Motor neuron (in vitro differentiated cells): Measurements from ENCODE around the gene RNASE3. TPM values are rescaled to one million over a fixed set of nuclear protein-coding genes. Genes with fewer than 3 reads are reported as not detected.
A peak's percentile ranks its signal among the peaks of the same experiment; 100 is the strongest.
"Not testable (repeated sequence)": the region's sequence is repeated elsewhere in the genome, so short reads cannot be mapped to it uniquely, and the experiment has no call there.

Experiments
- ATAC-seq, 8 experiments: fragments of 200-7000 bp; cut with Tn5 transposase; replicated peaks in 6 of 8; 2 replicates each; pipeline ENCODE4 v1.8.0; 2021; ENCODE audit warnings: mild to moderate bottlenecking in 8 of 8, moderate library complexity in 8 of 8
- H3K27ac ChIP-seq, 2 donors: fragments of 250-450 bp; sonication (Bioruptor Pico); 2 replicates each; pipeline ENCODE4 v1.9.0; 2021; ENCODE audit warnings: antibody characterized with exemption in 2 of 2, mild to moderate bottlenecking in 2 of 2, moderate library complexity in 1 of 2
- H3K4me1 ChIP-seq, 2 donors: fragments of 250-450 bp; sonication (Bioruptor Pico); replicated peaks in 1 of 2; 2 replicates each; pipeline ENCODE4 v1.6.1; 2021; ENCODE audit warnings: antibody characterized with exemption in 2 of 2, mild to moderate bottlenecking in 2 of 2, moderate library complexity in 1 of 2
- H3K4me3 ChIP-seq, 5 donors: fragments of 250-450 bp; sonication (Bioruptor Pico); 2 replicates each; pipeline ENCODE4 v1.9.0; 2021; ENCODE audit warnings: antibody characterized with exemption in 5 of 5, mild to moderate bottlenecking in 5 of 5, moderate library complexity in 4 of 5
- WGBS, 10 experiments: fragments of 450-650 bp; shearing (Covaris generic); methylation state at CpG; one replicate each; pipeline ENCODE4 v1.0.0; 2022; 5-methylcytosine and 5-hydroxymethylcytosine counted together
- in situ Hi-C, 9 experiments: fragments of 400-800 bp; cut with MboI; loops; one replicate each; pipeline ENCODE4 v1.15.0; 2021; ENCODE audit warnings: low sequenced_read_pairs in 9 of 9, low pct_unique_long_range_greater_than_20kb in 2 of 9; ENCODE audit not compliant: unreplicated experiment in 9 of 9
- total RNA-seq, 8 experiments: library from RNA; unstranded; fragments of 300-600 nt; gene quantifications; 2 replicates each; pipeline versions ENCODE4 v1.2.3 to v1.2.4, GENCODE V29; 2022

Gene RNASE3
- total RNA-seq, 8 experiments from 2014 or later: not detected

DNA sequence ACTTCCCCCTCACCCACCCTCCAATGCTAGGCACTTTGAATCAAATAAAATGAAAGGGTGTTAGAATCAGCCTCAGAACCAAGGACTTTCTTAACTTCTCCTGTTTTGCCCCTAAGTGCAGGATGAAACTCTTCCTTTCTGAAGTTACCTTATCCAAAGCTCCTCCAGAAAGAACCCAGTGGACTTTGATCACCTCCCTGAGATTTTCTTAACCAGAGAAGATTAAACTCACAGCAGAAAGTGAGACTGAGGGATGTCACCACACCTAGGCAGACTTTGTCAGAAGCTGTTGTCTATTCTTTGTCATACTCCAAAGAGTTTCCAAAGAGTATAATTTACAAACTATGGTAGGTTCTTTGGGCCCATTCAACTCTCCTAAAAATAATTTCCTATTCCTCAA lies 14.2 kb upstream of the RNASE3 start:
- H3K27ac ChIP-seq: no peak overlapping the region
- ATAC-seq: no peak
- H3K4me3 ChIP-seq: no peak overlapping the region
- in situ Hi-C loops: no loop called here
- H3K4me1 ChIP-seq: no peaks in the 10 kb centered on the region

DNA sequence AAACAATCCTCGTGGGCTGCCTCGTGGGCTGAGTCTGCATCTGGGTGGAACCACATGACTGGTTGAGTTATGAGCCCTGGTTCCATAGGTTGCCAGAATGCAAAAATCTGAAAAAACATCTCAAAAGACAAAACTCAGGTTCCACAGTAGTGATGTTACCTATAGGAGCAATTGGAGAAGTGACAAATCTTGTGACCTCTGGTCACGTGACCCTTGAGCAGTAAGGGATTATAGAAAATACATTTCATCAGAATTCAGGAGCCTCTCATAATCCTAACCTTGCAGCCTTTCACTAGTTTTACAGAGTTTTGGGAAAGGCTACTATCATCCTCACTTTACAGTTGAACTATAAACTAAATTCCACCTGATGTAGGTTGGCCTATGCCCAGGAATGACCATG lies 12.5 kb upstream of the RNASE3 start:
- ATAC-seq: no peak
- in situ Hi-C loops: no loop called here
- 7 to 80% (median 65%) methylated on average over 1 to 3 of the region's 3 CpGs; no CpG with 5 or more reads in 4 of the 10 experiments for WGBS, 10 experiments
- H3K27ac ChIP-seq: no peak overlapping the region
- H3K4me1 ChIP-seq: no peaks in the 10 kb centered on the region
- H3K4me3 ChIP-seq: no peak overlapping the region

GRCh38 chr14:20881229-20881628 lies 10.0 kb upstream of the RNASE3 start:
- H3K4me1 ChIP-seq, in situ Hi-C loops, H3K4me3 ChIP-seq, H3K27ac ChIP-seq: not testable (repeated sequence)
- WGBS, 10 experiments: 73 to 100% (median 90%) methylated on average over 1 to 4 of the region's 5 CpGs; no CpG with 5 or more reads in 5 of the 10 experiments
- peak in 1 of 8 experiments; percentile 51 for ATAC-seq

DNA sequence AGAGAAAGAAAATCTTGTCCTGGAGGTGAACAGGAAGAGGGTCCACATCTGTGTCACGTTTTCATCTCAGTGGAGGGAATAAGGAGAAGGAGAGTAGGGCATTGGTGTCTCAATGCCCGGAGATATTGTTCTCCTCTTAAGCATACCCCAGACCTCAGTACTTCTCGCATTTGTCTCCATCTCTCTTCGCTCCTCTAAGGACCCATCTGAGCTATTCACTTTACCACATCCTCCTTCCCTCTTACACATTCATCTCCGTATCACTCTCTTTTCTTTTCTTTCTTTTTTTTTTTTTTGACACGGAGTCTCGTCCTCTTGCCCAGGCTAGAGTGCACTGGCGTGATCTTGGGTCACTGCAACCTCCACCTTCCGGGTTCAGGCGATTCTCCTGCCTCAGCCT lies 8.4 kb upstream of the RNASE3 start:
- ATAC-seq, in situ Hi-C loops, H3K27ac ChIP-seq, H3K4me3 ChIP-seq, H3K4me1 ChIP-seq: not testable (repeated sequence)
- WGBS, 10 experiments: no CpG with 5 or more reads among the region's 10 CpGs

GRCh38 chr14:20888411-20888810 lies 2.8 kb upstream of the RNASE3 start:
- H3K4me1 ChIP-seq, in situ Hi-C loops, ATAC-seq, H3K27ac ChIP-seq, H3K4me3 ChIP-seq: not testable (repeated sequence)
- 20 to 85% (median 70%) methylated on average over 2 to 5 of the region's 5 CpGs for WGBS, 10 experiments

DNA sequence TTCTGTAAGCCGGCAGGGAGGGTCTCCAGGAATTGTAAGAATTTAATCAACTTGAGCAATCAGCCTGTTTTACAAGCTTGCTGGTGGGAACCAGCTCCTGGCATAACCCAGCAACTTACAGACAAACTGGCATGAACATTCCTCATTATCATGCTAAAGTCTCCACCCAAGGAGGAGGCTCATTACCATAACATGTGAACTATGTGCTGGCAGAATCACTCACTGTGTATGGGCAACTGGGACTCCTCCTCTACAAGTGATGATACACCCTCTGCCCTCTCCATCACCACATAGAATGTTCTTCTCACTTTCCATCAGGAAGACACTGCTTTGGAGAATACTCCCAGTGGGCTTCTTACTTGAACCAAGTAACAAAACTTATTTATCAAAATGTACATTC lies 4.1 kb downstream of the RNASE3 start:
- in situ Hi-C loops, H3K4me1 ChIP-seq, H3K27ac ChIP-seq, H3K4me3 ChIP-seq: not testable (repeated sequence)
- peak in 3 of 8 experiments; percentile 97 to 99 (median 98) for ATAC-seq
- 43 to 88% (median 69%) methylated on average over 1 of the region's 1 CpG; no CpG with 5 or more reads in 6 of the 10 experiments for WGBS, 10 experiments

DNA sequence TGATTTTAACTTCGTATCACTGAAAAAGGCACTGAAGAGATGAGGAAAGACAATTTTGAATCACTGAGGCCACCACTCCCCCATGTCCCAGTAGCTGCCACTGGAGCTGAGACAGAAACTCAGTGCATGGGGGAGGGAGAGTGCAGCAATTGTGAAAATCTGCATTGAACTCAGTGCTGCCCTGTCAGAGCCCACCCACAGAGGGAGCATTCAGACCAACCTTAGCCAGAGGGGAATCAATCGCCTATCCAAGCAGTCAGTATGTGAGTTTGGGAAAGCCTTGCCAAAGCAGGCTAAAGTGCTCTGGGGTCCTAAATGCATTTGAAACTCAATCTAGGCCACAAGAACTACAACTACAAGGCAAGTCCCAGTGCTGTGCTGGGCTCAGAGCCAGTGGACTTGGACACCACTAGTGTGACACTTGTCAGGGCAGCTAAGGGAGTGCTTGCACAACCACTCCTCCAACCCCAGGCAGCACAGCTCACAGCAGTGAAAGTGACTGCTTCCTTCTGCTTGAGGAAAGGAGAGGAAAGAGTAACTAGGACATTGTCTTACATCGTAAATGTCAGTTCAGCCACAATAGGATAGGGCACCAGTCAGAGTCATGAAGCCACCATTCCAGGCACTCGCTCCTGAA lies 13.3 kb downstream of the RNASE3 start:
- Histone ChIP-seq H3K4me1 (no peaks in the 10 kb centered on the region), H3K4me3 (no peak overlapping the region), H3K27ac (no peak overlapping the region)
- 0 to 83% (median 36%) methylated on average over 1 to 2 of the region's 4 CpGs; no CpG with 5 or more reads in 3 of the 10 experiments for WGBS, 10 experiments
- in situ Hi-C loops: no loop called here
- ATAC-seq: peak in 3 of 8 experiments; percentile 50 to 84 (median 75)

- Histone ChIP-seq H3K4me1 (no peaks in the 10 kb centered on the region), H3K27ac (no peak overlapping the region), H3K4me3 (no peak overlapping the region)
- WGBS, 10 experiments: 52 to 87% (median 78%) methylated on average over 1 to 2 of the region's 2 CpGs; no CpG with 5 or more reads in 3 of the 10 experiments
- ATAC-seq: no peak
- in situ Hi-C loops: no loop called here
Observed at GRCh38 chr14:20905676-20906075, 14.5 kb downstream of the RNASE3 start.

DNA sequence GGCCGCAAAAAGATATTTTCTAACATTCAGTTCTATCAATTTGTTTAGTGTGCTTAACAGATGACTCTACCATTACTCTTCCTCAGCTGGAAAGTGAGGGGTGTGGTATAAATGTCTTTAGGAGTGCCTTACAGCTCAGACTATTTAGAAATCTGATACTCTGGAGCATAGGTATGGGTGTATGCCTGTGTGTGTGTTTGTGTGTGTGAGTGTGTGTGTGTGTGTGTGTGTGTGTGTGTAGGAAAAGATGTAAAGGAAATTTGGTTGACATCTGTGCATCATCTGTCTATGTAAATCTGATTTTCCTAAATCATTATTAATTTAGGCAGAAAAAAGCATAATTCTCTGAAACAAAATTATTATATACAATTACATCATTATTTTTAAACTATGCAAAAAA lies 16.0 kb downstream of the RNASE3 start:
- no peaks in the 10 kb centered on the region for H3K4me1 ChIP-seq
- WGBS, 10 experiments: 60 to 100% methylated on average over 1 of the region's 1 CpG; no CpG with 5 or more reads in 8 of the 10 experiments
- in situ Hi-C loops: no loop called here
- no peak overlapping the region for H3K4me3 ChIP-seq
- no peak overlapping the region for H3K27ac ChIP-seq
- peak in 2 of 8 experiments; percentile 44 to 49 for ATAC-seq

DNA sequence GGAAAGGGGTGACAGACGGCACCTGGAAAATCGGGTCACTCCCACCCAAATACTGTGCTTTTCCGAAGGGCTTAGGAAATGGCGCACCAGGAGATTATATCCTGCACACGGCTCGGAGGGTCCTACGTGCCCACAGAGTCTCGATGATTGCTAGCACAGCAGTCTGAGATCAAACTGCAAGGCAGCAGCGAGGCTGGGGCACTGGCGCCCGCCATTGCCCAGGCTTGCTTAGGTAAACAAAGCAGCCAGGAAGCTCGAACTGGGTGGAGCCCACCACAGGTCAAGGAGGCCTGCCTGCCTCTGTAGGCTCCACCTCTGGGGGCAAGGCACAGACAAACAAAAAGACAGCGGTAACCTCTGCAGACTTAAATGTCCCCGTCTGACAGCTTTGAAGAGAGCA lies 19.6 kb downstream of the RNASE3 start:
- no CpG with 5 or more reads among the region's 14 CpGs for WGBS, 10 experiments
- H3K4me1 ChIP-seq, ATAC-seq, H3K4me3 ChIP-seq, H3K27ac ChIP-seq, in situ Hi-C loops: not testable (repeated sequence)

- peak in 2 of 8 experiments; percentile 25 to 39 for ATAC-seq
- H3K4me1 ChIP-seq, in situ Hi-C loops, H3K4me3 ChIP-seq, H3K27ac ChIP-seq: not testable (repeated sequence)
- WGBS, 10 experiments: 59 to 100% (median 77%) methylated on average over 1 to 8 of the region's 11 CpGs; no CpG with 5 or more reads in 4 of the 10 experiments
Observed at GRCh38 chr14:20919038-20919756, 28.0 kb downstream of the RNASE3 start.

DNA sequence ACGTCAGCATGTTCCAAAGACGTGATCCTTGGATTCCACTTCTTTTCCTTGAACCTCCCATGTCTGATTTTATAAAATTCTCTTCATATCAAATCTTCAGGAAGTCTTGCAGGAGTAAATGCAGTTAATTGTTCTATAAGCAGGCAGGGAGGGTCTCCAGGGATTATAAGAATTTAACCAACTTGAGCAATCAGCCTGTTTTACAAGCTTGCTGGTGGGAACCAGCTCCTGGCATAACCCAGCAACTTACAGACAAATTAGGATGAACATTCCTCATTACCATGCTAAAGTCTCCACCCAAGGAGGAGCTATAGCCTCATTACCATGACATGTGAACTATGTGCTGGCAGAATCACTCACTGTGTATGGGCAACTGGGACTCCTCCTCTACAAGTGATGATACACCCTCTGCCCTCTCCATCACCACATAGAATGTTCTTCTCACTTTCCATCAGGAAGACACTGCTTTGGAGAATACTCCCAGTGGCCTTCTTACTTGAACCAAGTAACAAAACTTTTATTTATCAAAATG lies 32.6 kb downstream of the RNASE3 start:
- not testable (repeated sequence) for H3K4me3 ChIP-seq

GRCh38 chr14:20934148-20934762 lies 43.1 kb downstream of the RNASE3 start:
- no peak overlapping the region for H3K27ac ChIP-seq
- in situ Hi-C loops: no loop called here
- ATAC-seq: peak in 2 of 8 experiments; percentile 57 to 63

More for the DNA sequence above, 32.6 kb downstream of the RNASE3 start:
- in situ Hi-C loops, H3K27ac ChIP-seq, H3K4me1 ChIP-seq: not testable (repeated sequence)
- WGBS, 10 experiments: no CpG with 5 or more reads among the region's 2 CpGs
- ATAC-seq: peak in 3 of 8 experiments; percentile 99 to 100 (median 100)

More at GRCh38 chr14:20934148-20934762, 43.1 kb downstream of the RNASE3 start:
- Histone ChIP-seq H3K4me3 (no peak overlapping the region), H3K4me1 (no peaks in the 10 kb centered on the region)
- WGBS, 10 experiments: 10 to 85% (median 30%) methylated on average over 1 to 6 of the region's 18 CpGs; no CpG with 5 or more reads in 3 of the 10 experiments
